ENCODE measurements around the gene NCKAP1.
"Not testable (repeated sequence)": the region's sequence is repeated elsewhere in the genome, so short reads cannot be mapped to it uniquely, and the experiment has no call there.

Gene NCKAP1, protein sequence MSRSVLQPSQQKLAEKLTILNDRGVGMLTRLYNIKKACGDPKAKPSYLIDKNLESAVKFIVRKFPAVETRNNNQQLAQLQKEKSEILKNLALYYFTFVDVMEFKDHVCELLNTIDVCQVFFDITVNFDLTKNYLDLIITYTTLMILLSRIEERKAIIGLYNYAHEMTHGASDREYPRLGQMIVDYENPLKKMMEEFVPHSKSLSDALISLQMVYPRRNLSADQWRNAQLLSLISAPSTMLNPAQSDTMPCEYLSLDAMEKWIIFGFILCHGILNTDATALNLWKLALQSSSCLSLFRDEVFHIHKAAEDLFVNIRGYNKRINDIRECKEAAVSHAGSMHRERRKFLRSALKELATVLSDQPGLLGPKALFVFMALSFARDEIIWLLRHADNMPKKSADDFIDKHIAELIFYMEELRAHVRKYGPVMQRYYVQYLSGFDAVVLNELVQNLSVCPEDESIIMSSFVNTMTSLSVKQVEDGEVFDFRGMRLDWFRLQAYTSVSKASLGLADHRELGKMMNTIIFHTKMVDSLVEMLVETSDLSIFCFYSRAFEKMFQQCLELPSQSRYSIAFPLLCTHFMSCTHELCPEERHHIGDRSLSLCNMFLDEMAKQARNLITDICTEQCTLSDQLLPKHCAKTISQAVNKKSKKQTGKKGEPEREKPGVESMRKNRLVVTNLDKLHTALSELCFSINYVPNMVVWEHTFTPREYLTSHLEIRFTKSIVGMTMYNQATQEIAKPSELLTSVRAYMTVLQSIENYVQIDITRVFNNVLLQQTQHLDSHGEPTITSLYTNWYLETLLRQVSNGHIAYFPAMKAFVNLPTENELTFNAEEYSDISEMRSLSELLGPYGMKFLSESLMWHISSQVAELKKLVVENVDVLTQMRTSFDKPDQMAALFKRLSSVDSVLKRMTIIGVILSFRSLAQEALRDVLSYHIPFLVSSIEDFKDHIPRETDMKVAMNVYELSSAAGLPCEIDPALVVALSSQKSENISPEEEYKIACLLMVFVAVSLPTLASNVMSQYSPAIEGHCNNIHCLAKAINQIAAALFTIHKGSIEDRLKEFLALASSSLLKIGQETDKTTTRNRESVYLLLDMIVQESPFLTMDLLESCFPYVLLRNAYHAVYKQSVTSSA

DNA sequence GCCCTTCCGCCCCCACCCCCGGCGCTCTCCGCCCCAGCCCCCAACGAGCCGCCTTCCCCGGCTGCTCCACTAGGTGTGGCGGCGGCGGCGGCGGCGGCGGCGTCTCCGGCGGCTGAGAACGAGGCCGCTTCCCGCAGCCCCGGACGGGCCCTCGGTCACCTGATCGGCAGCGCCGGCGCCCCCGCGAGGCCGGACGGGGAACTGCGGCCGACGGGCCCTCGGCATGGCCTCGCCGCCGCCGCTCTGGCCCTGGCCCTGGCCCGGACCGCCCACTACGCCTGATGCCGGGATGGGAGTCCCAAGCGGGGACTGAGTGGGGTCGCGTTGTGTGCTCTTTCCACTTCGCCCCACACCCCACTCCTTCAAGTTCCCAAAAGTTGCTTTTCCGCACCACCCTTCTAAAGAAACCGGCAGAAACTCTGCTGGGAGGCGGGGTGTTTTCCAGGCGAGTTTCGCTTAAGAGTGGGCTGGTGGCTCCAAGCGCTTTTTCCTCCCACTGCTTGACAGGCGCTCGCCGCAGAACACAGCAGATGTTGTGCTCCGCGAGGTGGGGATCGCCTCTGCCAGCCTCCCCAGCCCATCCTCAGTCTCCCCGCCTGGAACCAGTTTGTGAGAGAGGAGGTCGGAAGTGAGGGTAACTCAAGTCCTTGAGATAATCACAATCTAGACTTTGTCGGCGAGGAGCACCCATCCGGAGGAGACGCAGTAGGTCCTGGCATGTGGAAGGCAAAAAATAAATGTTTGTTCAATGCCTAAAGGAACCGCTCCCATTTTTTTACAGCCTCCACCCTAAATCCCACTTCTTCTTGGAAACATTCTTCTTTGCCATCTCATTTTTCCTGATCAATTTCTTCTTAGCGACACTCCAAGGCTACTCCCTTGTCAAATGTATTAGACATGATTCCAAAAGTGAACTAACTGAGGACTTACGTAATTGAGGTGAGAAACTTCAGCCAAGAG is at the start of gene NCKAP1:
NCKAP1 (minus strand) TSS at position 117 of the 960 bp plus-strand sequence. CDS start 358 bp downstream, outside the sequence.
- DNase-seq (ENCODE audit: low spot score) = peak; percentile 86

DNA sequence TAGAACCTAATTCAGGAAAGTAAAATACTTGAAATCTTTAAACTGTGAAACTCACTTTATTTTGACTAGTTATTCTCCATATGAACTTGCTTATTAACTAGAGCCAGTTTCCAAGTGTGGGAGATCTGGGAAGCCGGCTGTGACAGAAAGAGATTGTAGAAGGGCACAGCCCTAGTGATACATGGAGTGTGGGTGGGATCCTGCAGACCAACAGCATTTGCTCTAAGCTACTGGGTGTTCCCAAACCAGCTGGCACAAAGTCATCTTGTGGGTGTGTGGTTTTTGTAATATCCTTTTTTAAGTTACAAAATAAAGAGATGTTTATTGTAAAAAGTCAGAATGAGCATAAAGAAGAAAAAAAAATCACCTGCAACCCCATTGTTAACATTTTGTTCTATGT is 43.7 kb upstream of the NCKAP1 start:
- DNase-seq (ENCODE audit: low spot score) = no peak

DNA sequence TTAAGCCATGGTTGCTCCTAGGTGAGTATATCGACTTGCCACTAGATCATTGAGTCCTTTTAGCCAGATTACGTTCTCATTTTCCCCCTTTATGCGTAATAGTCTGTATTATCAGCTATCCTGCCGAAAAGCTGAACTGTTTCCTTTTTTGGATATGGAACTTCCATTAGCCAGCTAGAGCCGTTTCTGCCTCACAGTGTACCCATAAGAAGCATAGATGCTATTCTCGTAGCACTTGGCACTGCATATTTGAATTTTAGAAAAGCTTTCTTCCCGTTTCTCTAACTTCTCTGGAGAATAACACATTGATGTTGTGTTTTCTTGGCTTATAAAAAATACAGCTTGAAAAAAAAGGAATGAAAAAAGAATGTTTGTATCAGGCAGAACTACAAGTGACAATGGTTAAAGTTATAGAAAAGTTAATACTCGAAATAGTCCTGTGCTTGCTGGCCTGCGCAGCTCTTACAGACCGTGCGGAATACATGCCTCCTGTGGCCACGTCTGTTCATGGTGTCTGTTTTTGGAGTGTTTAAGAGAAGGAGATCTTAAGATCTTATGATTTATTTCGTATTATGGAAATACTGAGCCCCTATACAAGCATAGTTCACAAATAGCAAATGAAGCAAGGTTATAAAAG is 41.0 kb upstream of the NCKAP1 start:
- DNase-seq (ENCODE audit: low spot score) = peak; percentile 69

DNA sequence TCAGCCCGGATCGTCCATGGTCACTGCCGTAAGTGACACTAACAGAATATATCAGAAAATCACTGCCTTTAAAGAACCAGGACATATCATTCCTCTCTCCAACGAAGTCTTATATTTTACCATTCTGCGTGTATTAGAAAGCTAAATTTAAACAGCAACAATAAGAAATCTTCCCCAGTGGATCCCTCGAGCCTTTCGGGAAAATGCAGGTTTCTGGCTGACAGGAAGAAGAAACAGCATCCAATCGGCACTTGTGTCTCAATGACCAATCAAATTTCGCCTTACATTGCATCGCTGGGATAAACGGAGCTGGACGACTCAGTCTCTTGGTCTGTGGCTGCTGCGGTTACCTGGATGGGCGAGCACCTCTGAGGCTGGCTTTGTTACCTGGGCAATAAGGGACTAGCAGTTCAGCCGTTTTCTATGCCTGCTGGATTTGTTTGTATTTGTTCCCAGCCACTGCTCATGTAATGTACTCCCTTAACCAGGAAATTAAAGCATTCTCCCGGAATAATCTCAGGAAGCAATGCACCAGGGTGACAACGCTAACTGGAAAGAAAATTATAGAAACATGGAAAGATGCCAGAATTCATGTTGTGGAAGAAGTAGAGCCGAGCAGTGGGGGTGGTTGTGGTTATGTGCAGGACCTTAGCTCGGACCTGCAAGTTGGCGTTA is 40.3 kb upstream of the NCKAP1 start, which contains the start of gene DUSP19:
DUSP19 (plus strand) TSS at position 284 of the 675 bp plus-strand sequence; CDS start at position 471, 187 bp downstream.
- peak; percentile 91 for DNase-seq (ENCODE audit: low spot score)

DNA sequence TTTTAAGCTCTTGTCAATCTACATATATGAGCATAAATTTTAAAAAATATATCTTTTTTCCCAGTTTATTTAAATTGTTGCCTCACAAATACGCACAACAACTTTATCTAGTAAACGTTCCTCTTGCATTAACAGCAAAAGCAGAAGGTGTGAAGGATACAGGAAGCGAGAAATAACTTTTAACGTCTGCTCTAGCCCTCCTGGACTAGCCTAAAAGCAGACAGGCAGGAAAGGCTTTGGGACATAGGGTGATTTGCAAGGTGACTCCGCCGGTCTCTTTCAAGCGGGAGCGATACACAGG is 39.9 kb upstream of the NCKAP1 start:
- peak; percentile 73 for DNase-seq (ENCODE audit: low spot score)

DNA sequence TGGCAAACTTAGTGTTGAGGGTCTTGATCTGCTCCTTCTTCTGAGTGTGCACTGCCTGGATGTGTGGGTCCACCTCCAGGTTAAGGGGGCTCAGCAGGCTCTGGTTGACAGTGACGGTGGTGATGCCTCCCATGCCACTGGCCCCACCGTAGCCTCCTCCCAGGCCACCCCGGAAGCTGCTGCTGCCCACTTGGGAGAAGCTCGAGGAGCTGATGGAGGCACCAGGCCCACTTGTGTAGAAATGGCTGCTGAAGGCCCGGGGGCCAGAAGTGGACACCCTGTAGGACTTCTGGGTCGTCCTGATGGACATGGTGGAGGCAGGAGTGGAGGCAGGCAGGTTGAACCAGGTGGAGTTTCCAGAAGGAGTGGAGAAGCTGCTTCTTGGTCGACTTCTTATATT is 33.9 kb upstream of the NCKAP1 start:
- DNase-seq (ENCODE audit: low spot score) = no peak

DNA sequence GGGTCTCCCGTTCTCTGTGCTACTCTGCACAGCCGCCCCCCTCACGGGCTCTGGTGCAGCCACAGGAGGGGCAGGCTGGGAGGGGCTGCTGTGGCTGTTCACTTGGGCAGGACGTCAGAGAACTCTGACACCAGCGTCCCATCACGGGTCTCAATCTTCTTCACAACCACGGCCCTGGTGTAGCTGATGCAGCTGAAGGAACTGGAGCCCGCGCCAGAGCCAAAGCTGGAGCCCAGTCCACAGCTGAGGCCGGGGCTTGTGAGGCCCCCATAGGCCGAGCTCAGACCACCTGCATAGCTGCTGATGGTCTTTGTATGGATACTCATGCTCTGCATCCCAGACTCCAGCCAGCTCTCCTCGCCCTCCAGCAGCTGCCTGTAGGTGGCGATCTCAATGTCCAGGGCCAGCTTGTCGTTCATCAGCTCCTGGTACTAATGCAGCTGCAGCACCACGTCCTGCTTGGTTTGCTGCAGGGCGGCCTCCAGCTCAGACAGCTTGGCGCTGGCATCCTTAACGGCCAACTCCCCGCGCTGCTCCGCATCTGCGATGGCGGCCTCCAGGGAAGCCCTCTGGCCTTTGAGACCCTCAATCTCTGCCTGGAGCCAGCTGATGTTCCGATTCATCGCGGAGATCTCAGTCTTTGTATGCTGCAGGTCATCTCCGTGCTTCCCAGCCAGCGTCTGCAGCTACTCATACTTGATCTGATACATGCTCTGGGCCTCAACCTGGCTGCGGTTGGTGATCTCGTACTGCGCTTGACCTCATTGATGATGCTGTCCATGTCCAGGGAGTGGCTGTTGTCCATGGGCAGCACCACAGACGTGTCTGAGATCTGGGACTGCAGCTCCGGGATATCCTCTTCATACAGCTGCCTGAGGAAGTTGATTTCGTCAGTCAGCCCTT is 32.9 kb upstream of the NCKAP1 start:
- DNase-seq (ENCODE audit: low spot score) = no peak

DNA sequence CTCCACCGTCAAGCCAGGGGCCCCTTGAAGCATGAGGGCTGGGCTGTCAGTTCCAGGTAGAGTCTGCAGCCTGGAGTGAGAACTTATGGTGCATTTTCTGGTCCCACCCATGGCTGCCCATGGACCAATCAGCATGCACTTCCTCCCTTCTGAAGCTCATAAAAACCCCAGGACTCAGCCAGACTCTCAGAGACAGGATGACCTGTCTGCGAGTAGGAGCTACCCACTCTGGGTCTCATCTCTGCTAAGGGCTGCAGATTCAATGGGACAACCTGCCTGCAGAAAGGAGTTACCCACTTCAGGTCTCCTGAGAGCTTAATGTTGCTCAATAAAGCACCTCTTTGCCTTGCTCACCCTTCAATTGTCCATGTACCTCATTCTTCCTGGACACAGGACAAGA is 30.9 kb upstream of the NCKAP1 start:
- no peak for DNase-seq (ENCODE audit: low spot score)

DNA sequence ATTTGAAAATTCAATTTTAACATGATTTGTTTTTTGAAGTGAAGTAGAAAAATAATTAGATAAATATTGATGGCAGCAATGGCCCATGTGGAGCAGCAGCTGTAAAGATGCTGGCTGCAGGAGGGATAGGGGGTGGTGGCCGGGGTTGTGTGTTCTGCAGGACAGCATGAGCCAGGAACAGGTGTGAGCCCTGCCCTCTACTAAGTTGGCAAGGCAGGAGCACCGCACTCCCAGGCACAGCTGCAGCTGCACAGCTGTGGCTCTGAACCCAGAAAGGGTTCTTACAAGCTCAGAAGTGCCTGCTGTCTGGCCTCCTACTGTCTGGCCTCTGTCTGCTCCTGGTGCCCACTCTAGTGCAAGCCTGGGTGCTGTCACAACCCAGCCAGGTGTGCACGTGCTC is 30.3 kb upstream of the NCKAP1 start:
- DNase-seq (ENCODE audit: low spot score) = no peak

DNA sequence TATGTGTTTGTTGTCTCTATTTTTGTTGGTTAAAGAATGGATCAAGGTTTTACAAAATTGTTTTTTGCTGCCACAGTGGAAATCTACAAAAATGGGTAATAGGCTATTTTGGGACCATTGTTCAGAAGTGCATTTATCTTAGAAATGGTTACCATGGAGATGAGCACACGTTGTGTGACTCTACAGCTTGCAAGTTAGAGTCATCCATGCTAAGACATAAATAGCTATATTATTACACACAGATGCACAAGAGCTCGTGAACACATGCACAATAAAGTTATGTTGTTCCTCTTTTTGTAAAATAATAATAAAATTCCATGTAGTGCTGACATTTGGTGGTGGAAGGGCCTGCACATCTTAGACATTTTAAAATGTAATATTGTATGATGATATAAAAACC is 24.8 kb upstream of the NCKAP1 start:
- DNase-seq (ENCODE audit: low spot score) = peak; percentile 81

DNA sequence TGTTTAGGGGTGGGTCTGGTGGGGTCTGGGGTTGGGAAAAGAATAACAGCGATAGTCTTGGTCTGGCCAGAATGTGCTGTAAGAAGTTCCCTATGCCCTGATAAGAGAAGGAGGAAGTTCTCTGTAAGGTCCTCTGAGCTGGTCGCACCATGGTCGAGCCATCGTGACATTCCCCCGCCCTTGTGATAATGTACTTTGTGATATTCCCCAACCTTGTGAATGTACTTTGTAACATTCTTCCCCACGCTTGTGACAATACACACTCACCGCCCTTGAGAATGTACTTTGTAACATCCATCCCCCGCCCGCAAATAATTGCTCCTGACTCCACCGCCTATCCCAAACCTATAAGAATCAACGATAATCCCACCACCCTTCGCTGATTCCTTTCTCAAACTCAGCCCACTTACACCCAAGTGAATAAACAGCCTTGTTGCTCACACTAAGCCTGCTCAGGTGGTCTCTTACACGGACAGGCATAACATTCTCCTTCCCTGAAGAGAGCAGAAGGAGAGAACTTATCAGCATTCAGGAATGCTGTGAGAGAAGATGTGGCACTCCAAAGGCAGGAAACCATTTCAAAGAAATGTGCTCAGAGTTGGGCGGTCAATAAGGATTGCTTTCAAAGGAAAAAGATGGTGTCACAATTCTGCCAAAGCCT is 22.4 kb upstream of the NCKAP1 start:
- DNase-seq (ENCODE audit: low spot score) = no peak

DNA sequence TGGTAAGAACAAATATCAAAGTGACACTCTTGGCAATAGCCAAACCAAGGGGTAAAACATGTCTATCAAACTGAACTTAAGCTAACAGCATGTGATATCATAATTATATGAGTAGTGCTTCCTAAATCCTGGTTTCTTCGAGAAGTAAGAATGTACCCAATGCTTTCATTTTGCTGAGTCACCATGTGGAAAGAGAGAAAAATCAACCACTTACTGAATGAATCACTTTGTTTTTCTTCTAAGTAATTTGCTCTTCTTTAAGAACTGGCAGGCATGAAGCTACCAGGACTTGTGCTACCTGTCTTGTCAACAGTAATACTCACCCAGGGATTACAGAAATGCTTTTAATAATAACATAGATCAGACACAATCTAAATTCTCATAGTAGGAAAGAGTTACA is 21.3 kb upstream of the NCKAP1 start:
- peak; percentile 64 for DNase-seq (ENCODE audit: low spot score)

DNA sequence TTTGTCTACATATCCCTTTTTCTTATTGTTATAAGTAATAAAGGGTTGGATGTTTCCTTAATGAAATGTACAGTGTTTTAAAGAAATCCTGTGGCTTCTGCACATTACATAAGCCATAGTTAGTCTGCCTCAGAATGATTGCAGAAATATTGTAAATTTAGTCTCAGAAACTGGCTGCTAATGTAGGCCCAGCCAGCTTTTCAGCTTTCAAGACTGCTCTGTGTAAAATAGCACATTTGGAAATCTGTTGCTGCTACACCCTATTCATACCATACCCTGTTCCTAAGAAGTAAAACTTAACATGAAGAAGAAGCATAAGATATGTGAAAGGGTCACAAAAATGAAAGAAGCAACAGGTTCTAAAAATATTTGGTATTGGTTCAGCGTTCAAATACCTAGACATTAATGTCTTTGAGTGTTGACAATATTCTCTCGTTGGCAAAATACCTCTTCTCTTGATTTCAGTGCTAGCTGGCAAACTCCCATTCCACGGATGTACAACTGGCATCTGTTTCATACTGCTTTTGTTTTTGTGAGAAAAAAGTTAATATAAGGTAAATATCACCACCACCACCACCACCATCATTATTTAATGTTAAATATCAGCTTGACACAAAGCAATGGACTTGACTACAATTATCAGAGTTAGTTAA is 19.2 kb upstream of the NCKAP1 start:
- DNase-seq (ENCODE audit: low spot score) = no peak

DNA sequence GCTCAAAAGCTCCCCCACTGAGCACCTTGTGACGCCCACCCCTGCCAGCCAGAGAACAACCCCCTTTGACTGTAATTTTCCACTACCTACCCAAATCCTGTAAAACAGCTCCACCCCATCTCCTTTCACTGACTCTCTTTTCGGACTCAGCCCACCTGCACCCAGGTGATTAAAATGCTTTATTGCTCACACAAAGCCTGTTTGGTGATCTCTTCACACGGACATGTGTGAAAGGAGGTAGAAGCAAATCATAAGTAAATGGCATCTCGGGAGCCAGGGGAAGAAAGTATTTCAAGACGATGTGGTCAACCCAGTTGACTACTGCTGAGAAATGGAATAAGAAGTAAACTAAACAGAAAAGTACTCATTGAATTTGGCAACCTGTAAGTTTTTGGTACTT is 11.2 kb upstream of the NCKAP1 start:
- DNase-seq (ENCODE audit: low spot score) = no peak

DNA sequence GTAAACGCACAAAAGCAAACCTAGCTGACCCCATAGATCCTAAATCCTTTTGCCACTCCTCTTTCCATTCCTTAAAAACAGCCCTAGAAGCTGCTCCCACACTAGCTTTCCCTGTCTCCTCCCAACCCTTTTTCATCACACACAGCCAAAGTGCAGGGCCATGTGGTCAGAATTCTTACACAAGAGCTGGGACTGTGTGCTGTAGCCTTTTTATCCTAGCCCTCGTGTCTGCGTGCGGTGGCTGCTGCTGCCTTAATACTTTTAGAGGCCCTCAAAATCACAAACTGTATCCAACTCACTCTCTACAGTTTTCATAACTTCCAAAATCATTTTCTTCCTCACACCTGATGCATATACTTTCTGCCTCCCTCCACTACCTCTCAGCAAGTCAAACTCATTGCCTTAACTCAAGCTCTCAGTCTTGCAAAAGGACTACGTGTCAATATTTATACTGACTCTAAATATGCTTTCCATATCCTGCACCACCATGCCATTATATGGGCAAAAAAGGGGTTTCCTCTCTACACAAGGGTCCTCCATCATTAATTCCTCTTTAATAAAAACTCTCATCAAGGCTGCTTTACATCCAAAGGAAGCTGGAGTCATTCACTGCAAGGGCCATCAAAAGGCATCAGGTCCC is 9.3 kb upstream of the NCKAP1 start:
- not testable (repeated sequence) for DNase-seq (ENCODE audit: low spot score)

DNA sequence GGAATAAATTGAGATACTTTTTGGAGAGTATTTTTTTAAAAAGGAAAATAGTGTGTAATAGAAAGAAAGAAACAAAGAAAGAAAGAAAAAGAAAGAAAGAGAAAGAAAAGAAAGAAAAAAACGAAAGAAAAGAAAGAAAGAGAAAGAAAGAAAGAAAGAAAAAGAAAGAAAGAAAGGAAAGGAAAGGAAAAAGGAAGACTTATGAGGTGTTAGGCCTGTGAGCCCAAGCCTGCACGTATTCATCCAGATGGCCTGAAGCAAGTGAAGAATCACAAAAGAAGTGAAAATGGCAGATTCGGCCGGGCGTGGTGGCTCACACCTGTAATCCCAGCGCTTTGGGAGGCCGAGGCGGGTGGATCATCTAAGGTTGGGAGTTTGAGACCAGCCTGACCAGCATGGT is 5.3 kb upstream of the NCKAP1 start:
- DNase-seq (ENCODE audit: low spot score) = not testable (repeated sequence)

DNA sequence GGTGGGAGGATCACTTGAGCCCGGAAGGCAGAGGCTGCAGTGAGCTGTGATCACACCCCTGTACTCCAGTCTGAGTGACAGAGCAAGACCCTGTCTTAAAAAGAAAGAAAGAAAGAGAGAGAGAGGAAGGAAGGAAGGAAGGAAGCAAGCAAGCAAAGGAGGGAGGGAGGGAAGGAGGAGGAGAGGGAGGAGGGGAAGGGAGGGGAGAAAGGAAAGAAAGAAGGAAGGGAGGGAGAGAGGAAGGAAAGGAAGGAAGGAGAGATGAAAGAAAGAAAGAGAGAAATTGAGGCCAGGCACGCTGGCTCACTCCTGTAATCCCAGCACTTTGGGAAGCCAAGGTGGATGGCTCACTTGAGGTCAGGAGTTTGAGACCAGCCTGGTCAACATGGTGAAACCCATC is 2.3 kb upstream of the NCKAP1 start:
- DNase-seq (ENCODE audit: low spot score) = no peak

Data from RKO (cell line).